Thoracic aorta (tissue), 2 donors: ENCODE measurements around the gene SAMHD1. TPM values are rescaled to one million over a fixed set of nuclear protein-coding genes. Genes with fewer than 3 reads are reported as not detected.
"Not testable (repeated sequence)": the region's sequence is repeated elsewhere in the genome, so short reads cannot be mapped to it uniquely, and the experiment has no call there.

Experiments
- ATAC-seq: fragments of 150-250 bp; one replicate; pipeline ENCODE4 v1.8.0; 2017; ENCODE audit warnings: low read depth; ENCODE audit not compliant: insufficient number of reproducible peaks, low FRiP score
- DNase-seq: peaks from one replicate; pipeline ENCODE4 v3.0.0-alpha.2; 2020; ENCODE audit warnings: low spot score
- H3K27ac ChIP-seq, 2 donors: fragments of 200-600 bp; sonication (generic); 1 replicate in 1 of 2; 2 replicates in 1 of 2; pipeline ENCODE4 v1.5.1; 2016; ENCODE audit warnings: mild to moderate bottlenecking in 2 of 2, moderate library complexity in 2 of 2
- H3K27me3 ChIP-seq: fragments of 200-600 bp; sonication (generic); replicated peaks from 2 replicates; pipeline ENCODE4 v1.6.0; 2016; ENCODE audit warnings: mild to moderate bottlenecking; ENCODE audit not compliant: insufficient read depth
- H3K36me3 ChIP-seq: fragments of 200-600 bp; sonication (generic); one replicate; pipeline ENCODE4 v1.5.1; 2016
- H3K4me1 ChIP-seq, 2 donors: fragments of 200-600 bp; sonication (generic); 1 replicate in 1 of 2; 2 replicates in 1 of 2; pipeline versions ENCODE4 v1.5.1 to v1.6.0; 2016; ENCODE audit warnings: low read depth in 2 of 2, mild to moderate bottlenecking in 1 of 2; ENCODE audit not compliant: control insufficient read depth in 1 of 2
- H3K4me3 ChIP-seq: fragments of 200-600 bp; sonication (generic); 2 replicates; pipeline ENCODE4 v1.5.1; 2016; ENCODE audit warnings: mild to moderate bottlenecking
- H3K9me3 ChIP-seq: fragments of 200-600 bp; sonication (generic); 2 replicates; pipeline ENCODE4 v1.5.1; 2016
- CTCF ChIP-seq: fragments of 200-600 bp; sonication (generic); IDR thresholded peaks from one replicate; pipeline ENCODE4 v1.5.1; 2019; ENCODE audit warnings: antibody characterized with exemption
- total RNA-seq, 2 donors: library from RNA; depleted of rRNA; stranded (reverse); fragments of >200 nt; gene quantifications; one replicate each; pipeline versions ENCODE4 v1.1.0 to v1.2.3, GENCODE V29; 2016

Gene SAMHD1
- total RNA-seq, 2 donors from 2014 or later: 229 to 365 TPM

DNA sequence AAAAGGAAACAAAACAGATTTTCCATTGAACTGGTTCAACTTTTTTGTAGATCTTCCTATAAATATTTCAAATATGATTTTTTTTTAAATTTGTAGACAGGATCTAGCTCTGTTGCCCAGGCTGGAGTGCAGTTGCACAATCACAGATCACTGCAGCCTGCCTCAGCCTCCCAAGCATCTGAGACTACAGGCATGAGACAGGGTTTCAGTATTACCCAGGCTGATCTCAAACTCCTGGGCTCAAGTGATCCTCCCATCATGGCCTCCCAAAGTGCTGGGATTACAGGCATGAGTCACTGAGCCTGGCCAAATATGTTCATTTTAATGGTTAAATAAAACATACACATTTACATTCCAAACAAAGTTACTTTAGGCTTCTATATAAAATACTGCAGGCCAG lies 33.6 kb downstream of the SAMHD1 start:
- H3K36me3 ChIP-seq: peaks cover 57% of the 10 kb centered on the region
- no peak overlapping the region for H3K4me3 ChIP-seq
- DNase-seq: no peak
- no peaks in the 10 kb centered on the region for H3K9me3 ChIP-seq
- H3K27me3 ChIP-seq: no peaks in the 10 kb centered on the region
- H3K27ac ChIP-seq: no peak overlapping the region
- H3K4me1 ChIP-seq: no peaks in the 10 kb centered on the region
- TF ChIP-seq CTCF: no peak
- ATAC-seq: no peak

GRCh38 chr20:36917240-36917639 lies 34.3 kb downstream of the SAMHD1 start:
- TF ChIP-seq CTCF: no peak
- no peaks in the 10 kb centered on the region for H3K4me1 ChIP-seq
- no peak for ATAC-seq
- peaks cover 54% of the 10 kb centered on the region for H3K36me3 ChIP-seq
- no peaks in the 10 kb centered on the region for H3K27me3 ChIP-seq
- no peak overlapping the region for H3K4me3 ChIP-seq
- no peak overlapping the region for H3K27ac ChIP-seq
- DNase-seq: no peak
- no peaks in the 10 kb centered on the region for H3K9me3 ChIP-seq

DNA sequence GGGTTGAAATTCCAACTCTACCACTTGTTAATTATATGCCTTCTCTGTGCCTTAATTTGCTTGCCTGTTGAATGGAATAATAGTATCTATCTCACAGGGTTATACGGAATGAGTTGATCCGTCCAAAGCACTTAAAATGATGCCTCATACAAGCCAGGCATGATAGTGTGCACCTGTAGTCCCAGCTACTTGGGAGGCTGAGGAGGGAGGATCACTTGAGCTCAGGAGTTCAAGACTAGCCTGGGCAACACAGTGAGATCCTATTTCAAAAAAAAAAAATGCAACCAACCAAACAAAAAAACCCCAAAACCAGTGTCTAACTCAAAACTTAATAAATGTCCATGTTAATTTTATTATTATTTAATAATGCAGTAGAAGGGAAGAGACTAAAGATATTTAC lies 35.3 kb downstream of the SAMHD1 start:
- ATAC-seq: no peak
- H3K27me3 ChIP-seq: no peaks in the 10 kb centered on the region
- DNase-seq: no peak
- H3K4me1 ChIP-seq: no peaks in the 10 kb centered on the region
- no peaks in the 10 kb centered on the region for H3K9me3 ChIP-seq
- no peak overlapping the region for H3K27ac ChIP-seq
- TF ChIP-seq CTCF: no peak
- peaks cover 56% of the 10 kb centered on the region for H3K36me3 ChIP-seq
- no peak overlapping the region for H3K4me3 ChIP-seq

DNA sequence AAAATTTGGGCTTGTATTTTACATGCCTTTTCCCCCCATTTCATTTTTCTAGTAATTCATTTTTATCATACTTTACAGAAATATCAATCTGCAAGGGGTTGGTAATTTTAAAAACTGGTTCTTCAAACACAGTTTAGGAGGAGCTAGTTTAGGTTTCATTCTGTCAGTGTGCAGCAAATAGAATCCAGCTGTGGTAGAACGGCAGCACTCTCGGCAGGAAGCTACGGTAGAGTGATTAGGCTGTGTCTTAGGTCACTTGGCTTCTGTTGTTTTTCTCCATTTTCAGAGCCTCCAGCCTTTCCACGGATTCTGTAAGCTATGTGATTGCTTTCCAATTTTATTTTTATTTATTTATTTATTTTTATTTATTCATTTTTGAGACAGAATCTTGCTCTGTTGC lies 42.9 kb downstream of the SAMHD1 start:
- Histone ChIP-seq H3K4me3 (no peak overlapping the region), H3K36me3 (peaks cover 29% of the 10 kb centered on the region), H3K4me1 (no peaks in the 10 kb centered on the region), H3K27ac (no peak overlapping the region), H3K9me3 (no peaks in the 10 kb centered on the region), H3K27me3 (no peaks in the 10 kb centered on the region)
- DNase-seq: no peak
- no peak for TF ChIP-seq CTCF
- ATAC-seq: no peak

- not testable (repeated sequence) for DNase-seq, H3K9me3 ChIP-seq, H3K4me1 ChIP-seq, H3K4me3 ChIP-seq, ATAC-seq, H3K27me3 ChIP-seq, H3K27ac ChIP-seq
- H3K36me3 ChIP-seq: peaks cover 41% of the 10 kb centered on the region
These were observed 45.4 kb downstream of the SAMHD1 start for GRCh38 chr20:36906086-36906485.

DNA sequence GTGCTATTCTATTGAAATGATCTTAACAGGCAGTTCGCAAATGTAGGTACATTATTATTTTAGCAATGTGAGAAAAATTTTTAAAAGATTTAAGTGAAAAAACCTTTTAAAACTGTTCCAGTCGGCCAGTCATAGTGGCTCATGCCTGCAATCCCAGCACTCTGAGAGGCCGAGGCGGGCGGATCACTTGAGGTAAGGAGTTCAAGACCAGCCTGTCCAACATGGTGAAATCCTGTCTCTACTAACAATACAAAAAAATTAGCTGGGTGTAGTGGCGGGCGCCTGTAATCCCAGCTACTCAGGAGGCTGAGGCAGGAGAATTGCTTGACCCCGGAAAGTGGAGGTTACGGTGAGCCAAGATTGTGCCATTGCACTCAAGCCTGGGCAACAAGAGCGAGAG lies 45.9 kb downstream of the SAMHD1 start:
- H3K9me3 ChIP-seq, DNase-seq, H3K4me1 ChIP-seq, H3K27me3 ChIP-seq, ATAC-seq, H3K27ac ChIP-seq, H3K4me3 ChIP-seq: not testable (repeated sequence)
- H3K36me3 ChIP-seq: peaks cover 41% of the 10 kb centered on the region
